GM18909 (cell line): ENCODE measurements around the gene PGM5.
"Not testable (repeated sequence)": the region's sequence is repeated elsewhere in the genome, so short reads cannot be mapped to it uniquely, and the experiment has no call there.

Experiments
- ATAC-seq: cut with Tn5 transposase; IDR thresholded peaks from one replicate; pipeline ENCODE4 v1.9.1; 2021; ENCODE audit warnings: mild to moderate bottlenecking; ENCODE audit not compliant: unreplicated experiment, poor library complexity

The PGM5 gene

DNA sequence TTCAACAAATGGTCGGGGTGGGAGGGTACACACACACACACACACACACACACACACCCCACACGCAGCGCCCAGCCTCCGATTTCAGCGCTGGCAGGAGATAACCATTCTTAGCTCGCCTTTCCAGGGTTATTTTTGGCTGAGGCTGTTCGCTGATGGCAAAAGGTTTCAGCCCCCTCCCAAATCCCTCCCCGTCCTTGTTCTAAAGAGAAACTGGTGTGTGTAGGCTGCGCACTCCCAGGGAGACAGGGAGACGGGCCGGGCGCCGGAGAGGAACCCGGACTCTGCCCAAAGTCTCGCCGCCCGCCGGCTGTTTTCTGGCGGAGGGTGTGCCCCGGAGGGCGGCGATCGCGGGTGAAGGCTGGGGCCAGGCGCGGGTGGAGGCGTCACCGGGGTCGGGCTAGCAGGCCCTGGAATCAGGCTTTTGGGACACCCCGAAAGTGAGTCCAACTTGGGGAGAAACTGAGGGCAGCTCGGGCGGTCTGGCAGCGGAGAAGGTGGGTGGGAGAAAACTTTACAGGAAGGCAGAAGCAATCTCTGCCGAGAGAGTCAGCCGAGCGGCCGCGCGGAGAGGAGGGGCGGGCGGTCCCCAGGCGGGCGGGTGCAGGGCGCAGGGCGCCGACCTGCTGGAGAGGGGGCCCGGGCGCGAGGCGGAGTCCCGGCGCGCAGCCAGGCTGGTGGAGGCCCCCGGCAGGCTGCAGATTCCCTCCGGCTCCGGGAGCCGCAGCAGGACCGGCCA, at the start of gene PGM5:
TSS of gene PGM5 (plus strand) at position 232 of the 739 bp plus-strand sequence. CDS start 517 bp downstream, outside the sequence.
- ATAC-seq = peak; percentile 64

GRCh38 chr9:68307127-68307526, 49.3 kb upstream of the PGM5 start:
- not testable (repeated sequence) for ATAC-seq

DNA sequence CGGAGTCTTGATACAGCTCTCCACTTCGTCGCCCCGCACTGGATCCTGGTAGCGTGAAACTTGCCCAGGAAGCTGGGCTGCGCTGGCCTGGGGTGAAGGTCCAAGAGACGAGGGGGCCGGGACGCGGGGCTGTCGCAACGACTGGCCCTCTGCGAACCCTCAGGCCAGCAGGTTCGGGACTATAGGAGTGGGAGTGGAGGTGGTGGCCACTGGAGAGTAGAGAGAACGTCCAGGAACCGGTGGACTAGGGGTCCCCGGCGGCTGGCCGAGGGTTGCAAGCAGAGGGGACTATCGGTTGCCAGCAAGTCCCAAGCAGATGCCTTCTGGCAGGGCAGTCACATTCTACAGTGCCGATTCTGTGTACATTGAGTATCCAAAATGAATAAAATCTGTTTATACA, 48.8 kb upstream of the PGM5 start:
- not testable (repeated sequence) for ATAC-seq

DNA sequence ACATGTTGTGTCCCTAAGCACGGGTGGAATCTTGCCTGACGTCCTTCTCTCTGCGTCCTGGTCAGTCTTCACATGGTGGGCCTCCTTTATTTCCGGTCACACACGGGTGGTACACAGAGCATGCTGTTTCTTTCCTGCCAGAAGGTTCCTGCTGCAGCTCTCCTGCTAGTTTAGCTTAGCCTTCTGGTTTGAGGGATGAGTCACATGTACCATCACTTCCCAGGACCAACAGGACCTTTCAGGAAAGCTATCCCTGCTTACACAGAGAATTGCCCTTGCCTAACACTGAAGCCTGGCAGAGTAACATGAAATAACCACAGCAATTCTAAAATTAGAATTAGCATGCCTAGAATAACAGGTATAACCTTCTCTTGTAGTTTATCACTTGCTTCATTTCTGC, 45.2 kb upstream of the PGM5 start:
- not testable (repeated sequence) for ATAC-seq

GRCh38 chr9:68318209-68318608, 38.2 kb upstream of the PGM5 start:
- ATAC-seq = not testable (repeated sequence)

- ATAC-seq = not testable (repeated sequence)
Measured at GRCh38 chr9:68323749-68324148, 32.7 kb upstream of the PGM5 start.

GRCh38 chr9:68324518-68324917, 31.9 kb upstream of the PGM5 start:
- not testable (repeated sequence) for ATAC-seq

DNA sequence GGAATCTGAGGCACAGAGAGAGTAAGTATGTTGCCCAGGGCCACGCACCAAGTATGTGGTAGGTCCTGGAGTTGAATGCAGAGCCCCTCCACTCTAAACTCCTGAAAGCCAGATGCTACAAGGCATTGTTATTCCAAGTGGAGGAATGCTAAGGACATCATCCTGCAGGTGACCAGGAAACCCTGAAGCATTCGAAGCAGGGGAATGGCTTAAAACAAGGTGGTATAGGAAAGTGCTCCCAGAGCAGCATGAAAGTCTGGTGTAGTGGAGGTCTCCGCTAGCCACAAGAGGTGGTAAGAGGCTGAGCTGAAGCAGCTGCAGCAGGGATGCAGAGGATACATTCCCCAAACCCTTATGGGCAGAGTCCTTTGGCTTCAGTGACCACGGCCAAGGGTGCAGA, 27.3 kb upstream of the PGM5 start:
- not testable (repeated sequence) for ATAC-seq

DNA sequence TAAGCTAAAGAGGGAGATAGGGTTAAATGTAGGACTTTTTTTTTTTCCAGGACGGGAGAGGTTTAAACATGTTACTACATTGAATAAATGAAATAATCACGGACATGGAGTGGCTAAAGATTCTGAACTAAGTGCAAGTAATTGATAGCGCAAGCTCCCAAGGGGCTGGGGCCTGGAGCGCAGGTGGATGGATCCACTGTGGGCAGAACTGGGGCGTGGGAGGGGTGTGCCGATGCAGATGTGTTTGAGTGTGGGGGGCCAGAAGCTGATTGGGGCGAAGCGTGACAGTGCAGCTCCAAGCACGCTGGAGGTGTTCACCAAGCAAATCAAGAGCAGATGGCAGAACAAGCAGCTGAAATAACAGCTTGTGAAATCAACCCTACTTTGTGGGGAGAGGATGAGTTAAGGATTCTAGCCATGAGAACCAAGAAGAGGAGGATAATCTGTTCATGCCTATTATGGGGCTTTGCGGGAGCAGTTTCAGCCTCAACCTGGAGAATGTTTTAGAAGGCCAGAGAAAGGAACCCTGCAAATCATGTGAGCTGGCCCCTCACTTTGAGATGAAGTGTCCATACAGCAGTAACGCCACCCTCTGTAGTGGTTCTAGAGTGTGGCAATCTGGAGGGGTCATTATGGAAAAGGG, 25.8 kb upstream of the PGM5 start:
- ATAC-seq = not testable (repeated sequence)

- ATAC-seq = not testable (repeated sequence)
Measured at GRCh38 chr9:68332122-68332521, 24.3 kb upstream of the PGM5 start.

DNA sequence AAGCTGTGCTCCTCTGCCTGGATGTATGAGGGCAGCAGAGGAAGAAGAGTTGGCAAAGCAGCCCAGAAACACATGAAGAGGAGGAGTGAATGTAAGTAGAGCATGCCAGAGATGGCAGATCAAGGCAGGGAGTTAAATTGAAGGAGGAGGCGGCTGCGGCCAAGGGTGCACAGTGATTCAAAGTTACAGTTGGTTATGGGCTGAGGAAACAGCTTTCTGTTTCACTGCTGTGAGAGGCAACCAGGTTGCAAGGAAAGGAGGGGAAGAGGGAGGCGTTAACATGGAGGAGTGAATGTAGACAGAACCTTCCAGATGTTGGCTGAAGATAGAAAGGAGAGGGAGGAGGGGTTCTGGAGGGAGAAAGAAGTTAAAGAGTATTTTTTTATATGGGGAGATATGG, 20.5 kb upstream of the PGM5 start:
- not testable (repeated sequence) for ATAC-seq

DNA sequence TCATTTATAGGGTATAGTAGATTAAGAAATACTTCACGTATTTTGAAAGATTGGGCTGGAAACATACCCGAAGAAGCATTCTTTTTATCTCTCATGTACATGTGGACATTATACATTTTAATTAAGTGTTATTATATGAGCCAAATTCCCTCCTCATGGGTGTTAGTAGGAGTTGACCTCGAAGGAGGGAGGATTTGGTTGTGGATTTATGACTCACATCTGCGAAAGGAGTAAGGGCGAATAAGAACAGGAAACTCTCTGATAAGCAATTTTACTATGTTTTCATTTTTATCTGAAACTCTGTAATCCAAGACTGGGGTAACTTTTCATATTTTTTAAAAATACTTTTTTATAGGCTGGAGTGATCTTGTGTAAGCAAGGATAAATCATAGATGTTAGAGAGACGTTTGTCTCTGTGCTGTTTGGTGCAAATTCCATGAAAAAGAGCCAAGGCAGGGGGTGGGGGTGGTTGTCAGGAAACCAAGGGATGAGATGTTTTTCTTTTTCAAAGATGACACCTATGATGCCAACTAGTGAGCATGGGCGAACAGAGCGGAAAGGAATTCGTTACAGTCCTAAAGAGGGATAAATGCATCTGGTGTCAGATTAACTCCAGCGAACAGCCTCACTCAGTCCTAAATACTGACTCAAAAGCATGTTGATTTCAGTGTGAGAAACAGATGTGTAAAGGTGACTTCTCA, 19.6 kb upstream of the PGM5 start:
- ATAC-seq = not testable (repeated sequence)

GRCh38 chr9:68338000-68338399, 18.4 kb upstream of the PGM5 start:
- not testable (repeated sequence) for ATAC-seq

DNA sequence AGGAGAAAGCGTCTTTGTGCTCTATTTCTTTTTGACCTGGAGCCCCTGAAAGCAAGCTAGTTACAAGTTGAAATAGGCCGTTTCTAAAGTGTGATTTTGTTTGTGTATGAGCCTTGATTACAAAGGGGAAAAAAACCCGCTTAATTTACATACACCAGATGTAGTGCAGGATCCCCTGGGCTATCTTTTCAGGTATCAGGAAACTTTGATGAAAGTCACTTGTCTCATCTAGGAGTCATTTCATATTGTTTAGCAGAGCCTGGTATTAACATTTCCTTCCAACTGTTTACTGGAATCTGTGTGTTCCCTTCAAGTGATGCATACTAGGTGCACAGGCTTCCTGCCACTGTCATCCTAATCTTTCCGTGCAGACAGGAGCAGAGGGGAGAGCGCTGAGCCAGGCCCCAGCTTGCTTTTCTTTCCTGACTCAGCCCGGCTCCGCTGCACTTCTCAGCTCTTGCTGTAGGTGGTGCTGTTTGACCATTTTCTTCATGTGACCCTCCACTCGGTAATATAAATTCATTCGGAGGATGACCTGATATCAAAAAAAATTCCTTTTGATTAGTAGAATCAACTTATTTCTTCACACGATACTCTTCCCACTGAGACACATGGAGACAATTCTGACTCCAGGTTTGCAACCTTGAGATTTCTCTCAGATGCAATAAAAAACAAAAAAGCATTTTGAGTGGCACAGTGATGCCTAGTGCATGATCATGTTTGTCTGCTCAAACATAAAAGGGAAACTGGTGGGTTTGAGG, 14.0 kb upstream of the PGM5 start:
- peak; percentile 91 for ATAC-seq

DNA sequence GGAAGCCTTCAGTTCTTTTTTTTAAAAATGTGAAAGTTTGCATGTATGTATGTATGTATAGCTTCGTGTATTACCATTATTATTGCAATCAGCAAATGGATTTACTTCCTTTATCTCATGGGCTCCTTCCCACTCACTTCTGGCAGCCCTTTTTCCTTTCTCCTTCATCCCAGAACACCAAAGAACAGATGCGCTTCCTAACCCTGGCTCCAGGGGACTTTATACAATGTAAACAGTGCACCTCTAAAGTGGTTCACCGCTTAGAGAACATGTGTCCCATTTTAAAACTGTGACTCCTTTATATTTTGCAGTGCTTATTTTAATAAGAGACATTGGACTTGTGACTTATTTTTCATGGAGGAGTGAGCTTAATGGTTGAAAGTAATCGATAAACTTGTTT, 13.2 kb upstream of the PGM5 start:
- not testable (repeated sequence) for ATAC-seq

GRCh38 chr9:68343992-68344391, 12.4 kb upstream of the PGM5 start:
- ATAC-seq = not testable (repeated sequence)

DNA sequence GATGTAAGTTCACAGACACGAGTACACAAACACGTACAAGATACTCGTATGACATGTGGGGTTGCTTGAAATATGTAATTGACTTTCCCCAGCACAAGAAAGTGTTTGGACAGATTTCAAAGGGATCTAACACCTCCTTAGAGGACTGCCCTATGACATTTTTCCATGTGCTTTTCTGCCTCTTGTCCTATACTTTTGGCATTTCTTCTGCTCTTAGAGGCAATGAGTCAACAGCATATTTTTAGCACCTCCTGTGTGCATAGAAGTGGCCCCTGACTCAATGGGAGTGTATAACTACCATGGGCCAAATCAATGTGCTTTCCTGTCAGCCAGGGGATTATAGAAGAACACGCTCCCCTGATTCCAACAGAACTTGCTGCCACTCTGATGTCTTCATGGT, 4.7 kb upstream of the PGM5 start:
- not testable (repeated sequence) for ATAC-seq

DNA sequence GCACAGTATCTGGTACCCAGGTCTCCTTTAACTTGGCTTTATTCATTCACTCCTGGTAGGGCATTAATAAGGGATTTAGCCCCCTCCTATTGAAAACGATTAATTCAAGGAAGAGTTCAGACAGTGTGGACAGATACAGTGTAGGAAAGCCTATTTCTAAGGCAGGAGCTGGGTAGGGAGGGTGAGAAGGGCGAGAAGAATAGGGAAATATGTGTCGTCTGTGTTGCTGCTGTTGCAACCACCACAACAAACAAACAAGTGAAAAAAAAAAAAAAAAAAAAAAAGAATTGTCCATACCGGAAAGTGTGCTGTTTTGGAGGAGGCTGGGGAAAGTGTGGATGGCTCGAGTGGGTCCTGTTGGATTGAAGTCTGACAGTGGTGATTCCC, 425 bp upstream of the PGM5 start:
- ATAC-seq = not testable (repeated sequence)

GRCh38 chr9:68357119-68357714, 806 bp downstream of the PGM5 start:
- ATAC-seq = peak; percentile 12

DNA sequence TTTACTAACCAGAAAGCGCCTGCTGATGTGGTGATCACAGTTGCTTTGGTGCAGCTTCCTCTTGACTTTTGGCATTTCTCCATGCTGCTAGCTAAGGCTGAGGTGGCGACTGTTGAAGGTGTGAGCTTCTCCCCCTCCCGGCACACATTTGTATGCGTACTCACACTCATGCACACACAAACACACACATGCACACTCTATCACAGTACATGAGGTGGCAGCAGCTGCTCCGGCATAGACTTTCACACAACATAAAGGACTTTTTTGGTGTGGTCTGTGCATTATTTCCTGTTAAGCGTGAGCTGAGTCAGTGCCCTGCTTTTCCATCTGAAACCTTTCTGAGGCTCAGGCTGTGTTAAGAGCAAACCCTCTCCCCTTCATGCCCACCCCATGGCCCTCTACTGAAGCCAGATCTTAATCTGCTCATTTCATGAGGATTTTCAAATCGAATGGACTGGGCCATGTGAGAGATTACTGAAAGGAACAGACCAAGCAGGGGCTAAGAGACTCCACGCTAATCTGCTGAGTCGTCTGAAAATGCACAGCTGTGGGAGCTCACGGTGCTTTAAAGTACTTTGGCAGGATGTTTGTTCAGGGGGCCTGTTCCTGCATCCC, 10.6 kb downstream of the PGM5 start:
- peak; percentile 58 for ATAC-seq
